GM18508 (cell line): ENCODE measurements around the gene TRPM2.

ENCODE experiments used
- ATAC-seq: cut with Tn5 transposase; IDR thresholded peaks from one replicate; pipeline ENCODE4 v1.9.1; 2021; ENCODE audit warnings: moderate number of reproducible peaks; ENCODE audit not compliant: insufficient read depth, unreplicated experiment

TRPM2 gene

DNA sequence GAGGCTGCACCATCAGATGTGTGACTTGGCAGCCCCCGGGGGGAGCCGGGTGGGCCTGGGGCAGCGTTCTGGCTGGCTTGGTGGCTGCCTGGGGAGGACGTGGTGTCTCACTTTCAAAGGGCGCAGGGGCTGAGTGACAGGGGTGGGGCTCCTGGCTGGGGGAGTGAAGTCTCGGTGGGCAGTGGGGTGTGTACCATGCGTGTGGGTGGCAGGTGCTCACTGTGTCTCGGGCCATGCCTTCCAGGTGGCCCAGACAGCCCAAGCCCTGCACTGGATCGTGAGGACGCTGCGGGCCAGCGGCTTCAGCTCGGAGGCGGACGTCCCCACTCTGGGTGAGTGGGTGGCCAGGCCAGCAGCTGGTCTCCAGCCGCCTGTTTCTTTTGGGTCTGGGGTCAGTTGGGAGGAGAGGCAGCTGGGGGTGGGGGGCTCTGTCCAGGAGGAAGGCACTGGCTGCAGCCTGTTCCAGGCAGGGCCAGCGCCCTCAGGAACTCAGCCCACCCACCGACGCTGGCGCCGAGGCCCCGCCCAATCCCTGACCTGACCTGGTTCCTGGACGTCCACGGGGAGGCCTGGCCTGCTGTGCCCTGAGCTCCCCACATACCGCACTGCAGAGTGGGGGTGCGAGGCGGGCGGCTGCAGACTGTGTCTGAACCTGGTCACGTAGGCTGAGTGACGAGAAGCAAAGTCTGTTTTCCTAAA lies 71.3 kb downstream of the TRPM2 start:
- ATAC-seq: no peak

DNA sequence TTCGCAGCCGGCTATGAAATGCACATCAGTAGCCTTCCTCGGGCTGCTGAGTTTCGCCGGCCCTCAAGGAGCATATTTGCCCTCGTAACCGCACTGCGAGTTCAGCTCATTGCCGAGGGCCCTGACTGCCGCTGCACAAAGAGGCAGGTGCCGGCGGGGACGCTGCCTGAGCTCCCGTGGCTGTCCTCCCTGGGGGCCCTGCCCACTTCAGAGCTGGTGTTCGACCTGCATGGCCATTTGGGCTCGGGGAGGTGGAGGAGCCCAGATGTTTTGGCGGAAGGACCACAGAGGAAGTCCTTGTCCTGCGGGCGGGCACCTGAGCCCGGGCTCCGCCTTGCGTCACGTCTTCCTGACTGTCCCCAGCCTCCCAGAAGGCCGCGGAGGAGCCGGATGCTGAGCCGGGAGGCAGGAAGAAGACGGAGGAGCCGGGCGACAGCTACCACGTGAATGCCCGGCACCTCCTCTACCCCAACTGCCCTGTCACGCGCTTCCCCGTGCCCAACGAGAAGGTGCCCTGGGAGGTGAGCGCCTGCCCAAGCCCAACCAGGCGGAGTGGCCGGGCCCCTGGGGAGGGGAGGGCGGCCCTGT lies 72.0 kb downstream of the TRPM2 start:
- ATAC-seq: no peak

DNA sequence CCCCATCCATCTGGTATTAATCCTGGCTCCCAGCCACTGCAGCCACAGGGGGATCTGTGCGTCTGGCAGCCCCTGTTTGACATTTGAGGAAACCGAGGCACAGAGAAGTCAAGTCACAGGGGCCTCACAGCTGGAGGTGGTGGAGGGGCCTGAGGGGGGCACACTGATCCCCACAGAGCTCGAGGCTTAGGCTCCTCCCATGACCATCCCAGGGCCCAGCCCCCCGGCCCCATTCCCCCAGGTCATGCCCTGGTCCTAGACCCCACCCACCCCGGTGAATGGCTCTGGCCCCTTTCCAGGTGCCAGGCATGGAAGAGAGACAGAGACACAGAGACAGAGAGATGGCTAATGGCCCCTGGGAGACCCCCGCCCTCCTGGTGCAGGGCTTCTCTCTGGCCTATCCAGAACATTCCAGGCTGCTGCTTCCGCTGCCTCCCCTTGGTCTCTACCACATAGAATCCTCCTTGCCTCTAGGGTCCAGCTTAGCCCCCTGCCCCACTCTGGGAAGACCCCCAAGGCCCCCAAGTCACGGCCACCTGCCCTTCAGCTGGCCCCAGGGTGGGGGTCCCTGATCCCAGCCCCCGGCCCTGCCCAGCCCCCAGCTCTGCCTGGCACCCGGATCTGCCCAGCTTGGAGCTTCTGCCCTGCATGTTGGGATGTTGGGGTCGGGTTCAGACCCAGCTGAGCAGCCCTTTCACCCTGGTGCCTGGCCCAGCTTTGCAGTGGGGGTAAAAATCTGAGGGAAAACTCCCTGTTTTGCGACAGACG lies 72.7 kb downstream of the TRPM2 start:
- no peak for ATAC-seq

DNA sequence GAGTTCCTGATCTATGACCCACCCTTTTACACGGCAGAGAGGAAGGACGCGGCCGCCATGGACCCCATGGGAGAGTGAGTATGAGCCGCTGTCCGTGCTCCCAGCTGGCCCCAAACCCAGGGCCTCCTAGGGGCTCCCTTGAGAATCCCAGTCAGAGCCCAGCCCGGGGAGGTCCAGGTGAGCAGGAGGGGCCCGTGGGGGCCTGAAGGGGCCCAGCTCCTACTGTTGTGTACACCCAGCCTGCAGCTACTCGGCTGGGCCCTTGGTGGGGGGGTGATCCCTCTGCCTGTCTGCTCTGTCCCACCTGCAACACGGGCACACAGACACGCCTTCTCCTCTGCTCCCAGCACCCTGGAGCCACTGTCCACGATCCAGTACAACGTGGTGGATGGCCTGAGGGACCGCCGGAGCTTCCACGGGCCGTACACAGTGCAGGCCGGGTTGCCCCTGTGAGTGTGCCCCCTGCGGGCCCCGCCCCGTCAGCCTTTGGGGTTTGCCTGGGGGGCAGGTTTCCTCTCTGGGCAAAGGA lies 73.3 kb downstream of the TRPM2 start:
- no peak for ATAC-seq

DNA sequence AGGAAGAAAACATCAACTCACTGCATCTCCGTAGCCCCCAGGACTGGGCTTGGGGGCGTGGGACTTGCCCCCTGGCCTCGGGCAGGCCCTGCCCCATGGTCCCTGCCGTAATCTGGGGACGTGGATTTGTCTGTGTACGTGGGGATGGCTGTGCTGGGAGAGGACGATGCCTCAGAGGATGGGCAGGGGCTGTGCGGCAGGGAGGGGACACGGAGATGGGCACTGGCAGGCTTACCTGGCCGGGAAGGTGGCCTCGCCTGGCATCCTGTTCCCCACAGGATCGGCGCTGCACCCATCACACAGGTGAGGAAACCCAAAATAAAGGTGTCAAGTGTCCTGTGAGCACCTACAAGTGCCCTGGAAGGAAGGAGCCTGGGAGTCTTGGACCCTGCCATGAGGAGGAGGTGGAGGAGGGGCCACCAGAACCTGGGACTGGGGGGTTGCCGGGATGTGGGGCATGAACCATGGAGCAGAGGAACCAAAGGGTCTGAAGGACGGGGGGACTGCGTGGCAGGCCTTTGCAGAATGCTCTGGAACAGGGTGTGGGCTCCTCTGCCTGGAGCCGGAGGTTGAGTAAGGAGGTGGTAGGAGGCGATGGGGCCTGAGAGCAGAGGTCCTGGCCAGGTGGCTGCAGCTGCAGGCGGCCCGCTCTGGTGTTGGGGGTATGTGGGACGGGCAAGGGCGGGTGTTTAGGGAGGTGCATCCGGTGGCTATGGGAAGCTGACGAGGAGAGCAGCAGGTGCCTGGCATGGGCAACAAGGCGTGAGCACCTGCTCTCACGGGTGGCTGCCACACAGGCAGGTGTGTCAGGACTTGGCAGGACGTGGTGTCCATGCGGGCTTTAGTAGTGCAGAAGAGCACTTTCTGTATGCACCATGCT lies 74.1 kb downstream of the TRPM2 start:
- ATAC-seq: no peak

DNA sequence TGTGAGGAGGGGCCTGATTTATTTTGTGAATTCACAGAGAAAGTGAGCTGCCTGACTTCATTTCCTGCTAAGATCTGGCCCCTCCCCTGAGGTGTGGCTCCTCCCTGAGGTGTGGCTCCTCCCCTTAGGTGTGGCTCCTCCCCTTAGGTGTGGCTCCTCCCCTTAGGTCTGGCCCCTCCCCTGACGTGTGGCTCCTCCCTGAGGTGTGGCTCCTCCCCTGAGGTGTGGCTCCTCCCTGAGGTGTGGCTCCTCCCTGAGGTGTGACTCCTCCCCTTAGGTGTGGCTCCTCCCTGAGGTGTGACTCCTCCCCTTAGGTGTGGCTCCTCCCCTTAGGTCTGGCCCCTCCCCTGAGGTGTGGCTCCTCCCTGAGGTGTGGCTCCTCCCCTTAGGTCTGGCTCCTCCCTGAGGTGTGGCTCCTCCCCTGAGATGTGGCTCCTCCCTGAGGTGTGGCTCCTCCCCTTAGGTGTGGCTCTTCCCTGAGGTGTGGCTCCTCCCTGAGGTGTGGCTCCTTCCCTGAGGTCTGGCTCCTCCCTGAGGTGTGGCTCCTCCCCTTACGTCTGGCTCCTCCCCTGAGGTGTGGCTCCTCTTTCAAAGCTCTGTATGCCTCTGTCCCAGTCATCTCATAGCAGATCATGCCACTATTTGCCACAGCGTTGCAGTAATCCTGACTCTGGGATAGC lies 75.0 kb downstream of the TRPM2 start:
- no peak for ATAC-seq

DNA sequence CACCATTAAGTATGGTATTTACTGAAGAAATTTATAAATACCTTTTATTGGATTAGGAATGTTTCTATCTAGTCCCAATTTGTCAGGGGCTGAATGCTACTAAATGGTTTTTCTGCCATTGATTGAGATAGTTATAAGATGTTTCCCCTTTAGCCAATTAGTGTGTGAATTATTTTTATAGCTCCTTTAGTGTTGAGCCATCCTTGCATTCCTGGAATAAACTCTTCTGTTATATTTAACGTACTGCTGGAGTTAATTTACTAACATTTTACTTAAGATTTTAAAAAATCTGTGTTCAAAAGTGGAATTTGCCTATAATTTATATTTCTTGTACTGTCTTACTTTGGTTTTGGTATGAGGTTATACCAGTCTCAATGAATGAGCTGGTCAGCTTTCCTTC lies 76.5 kb downstream of the TRPM2 start:
- no peak for ATAC-seq

DNA sequence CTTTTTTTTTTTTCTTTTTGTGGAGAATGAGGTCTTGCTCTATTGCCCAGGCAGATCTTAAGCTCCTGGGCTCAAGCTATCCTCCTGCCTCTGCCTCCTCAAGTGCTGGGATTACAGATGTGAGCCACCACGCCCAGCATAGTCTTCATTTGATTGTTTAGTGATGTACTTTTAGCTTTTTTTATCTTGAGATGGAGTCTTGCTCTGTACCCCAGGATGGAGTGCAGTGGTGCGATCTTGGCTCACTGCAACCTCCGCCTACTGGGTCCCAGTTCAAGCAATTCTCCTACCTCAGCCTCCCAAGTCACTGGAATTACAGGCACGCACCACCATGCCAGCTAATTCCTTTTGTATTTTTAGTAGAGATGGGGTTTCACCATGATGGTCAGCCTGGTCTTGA lies 77.9 kb downstream of the TRPM2 start:
- no peak for ATAC-seq

DNA sequence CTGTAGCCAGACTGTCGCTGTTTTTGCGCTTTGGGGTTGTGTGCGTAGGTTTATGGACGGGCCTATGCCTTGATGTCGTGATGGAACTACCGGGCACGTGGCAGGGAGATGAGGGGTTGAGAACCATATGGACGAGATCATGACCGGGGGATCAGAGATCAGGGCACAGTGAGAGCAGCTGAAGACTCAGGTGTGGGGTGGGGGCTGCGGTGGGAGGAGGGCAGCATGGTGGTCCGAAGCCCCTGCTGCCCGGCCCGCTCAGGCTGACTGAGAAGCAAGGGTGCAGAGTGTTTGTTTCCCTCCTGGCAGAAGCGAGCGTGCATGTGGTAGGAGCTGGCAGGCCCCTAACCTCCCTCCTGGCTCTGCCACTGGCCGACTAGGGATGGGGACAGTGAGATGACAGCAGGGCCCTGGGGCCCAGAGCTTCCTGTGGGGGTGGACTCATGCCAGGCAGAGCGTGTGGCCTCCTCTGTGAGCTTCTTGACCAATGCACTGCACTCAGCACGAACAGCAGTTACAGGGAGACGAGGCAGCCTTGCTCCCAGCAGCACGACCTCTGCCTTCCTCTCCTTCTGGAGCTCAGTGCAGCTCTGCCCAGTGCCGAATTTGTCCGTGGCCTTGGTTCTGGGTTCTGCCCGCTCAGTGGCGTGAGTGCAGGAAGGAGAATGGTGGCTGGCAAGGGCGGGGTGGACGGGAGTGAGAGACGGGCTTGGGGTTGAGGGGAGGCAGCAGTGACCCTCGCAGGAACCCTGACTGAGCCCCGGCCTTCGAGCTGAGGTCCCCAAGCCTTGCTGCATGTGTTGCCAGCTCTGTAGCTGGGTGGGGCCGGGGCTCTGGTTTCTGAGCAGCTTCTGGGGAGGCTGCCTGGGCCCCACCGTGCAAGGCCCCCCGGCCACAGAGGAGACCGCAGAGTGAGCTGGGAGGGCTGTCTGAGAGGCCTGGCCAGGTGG lies 79.7 kb downstream of the TRPM2 start:
- ATAC-seq: no peak

DNA sequence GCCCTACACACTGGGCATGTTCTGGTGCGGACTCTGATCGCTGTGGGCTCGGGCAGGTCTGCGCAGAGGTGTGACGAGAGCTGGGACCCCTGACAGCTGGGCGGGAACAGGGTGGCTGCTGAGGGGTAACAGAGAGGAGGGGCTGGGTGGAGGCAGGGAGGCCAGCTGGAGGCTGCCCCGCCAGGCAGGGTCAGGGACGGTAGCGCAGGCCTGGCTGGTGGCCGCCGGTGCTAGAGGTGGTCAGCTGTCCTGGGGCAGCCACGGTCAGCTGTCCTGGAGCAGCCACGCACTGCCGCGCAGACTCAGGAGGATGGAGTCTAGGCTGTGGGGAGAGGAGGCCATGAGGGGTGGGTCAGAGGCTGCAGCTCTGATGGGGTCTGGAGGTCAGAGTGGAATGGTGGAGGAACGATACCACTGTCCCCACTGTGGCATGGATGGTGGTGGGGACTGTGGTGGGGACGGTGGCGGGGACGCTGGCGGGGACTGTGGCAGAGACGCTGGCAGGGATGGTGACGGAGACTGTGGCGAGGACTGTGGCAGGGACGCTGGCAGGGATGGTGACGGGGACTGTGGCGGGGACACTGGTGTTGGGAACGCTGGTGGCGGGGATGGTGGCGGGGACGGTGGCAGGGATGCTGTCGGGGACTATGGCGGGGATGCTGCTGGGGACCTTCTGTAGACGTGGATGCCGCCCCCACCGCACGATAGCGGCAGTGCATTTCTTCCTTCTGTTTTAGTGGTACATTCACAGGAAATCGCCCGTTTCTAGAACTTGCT lies 80.6 kb downstream of the TRPM2 start:
- no peak for ATAC-seq

DNA sequence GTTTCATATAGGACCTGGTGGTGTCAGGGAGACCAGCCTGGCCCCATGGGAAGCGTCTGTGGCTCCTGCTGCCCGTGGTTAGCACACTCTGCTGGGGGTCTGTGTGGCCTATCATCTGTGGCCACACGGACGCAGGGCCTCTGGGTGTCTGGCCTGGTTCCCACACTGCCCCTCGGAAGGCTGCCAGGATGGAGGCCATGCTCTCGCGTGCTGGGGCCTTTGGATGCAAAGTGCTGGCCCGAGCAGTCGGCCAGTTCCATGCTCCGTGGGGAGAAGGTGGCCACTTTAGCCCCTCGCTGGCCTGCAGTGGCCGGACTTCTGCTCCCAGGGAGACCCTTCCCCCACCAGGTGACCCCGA lies 81.1 kb downstream of the TRPM2 start:
- ATAC-seq: no peak

DNA sequence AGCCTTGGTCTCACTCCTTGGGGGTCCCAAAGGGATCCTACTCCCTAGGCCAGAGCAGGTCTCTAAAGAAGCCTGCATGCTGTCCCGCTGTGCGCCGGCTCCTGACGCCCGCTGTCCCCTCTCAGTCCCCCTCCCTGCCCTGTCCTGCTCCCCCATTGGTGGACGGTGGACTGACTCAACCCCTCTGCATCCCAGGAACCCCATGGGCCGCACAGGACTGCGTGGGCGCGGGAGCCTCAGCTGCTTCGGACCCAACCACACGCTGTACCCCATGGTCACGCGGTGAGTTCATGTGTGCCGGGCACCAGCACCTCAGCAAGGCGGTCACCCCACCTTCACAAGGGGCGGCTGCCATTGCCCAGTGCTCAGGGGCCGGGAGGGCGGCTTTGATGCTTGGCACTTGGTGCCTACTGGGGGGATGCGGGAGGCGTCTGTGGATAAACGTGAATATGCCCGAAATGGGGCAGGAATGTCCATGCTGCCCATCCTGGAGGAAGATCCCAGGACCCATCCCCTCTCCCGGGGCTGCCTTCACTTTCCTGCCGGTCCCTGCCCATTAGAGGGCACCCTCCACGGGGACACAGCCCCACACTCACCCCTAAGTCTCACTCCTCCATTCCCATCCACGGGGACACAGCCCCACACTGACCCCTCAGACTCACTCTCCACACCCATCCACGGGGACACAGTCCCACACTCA lies 81.7 kb downstream of the TRPM2 start:
- ATAC-seq: no peak

DNA sequence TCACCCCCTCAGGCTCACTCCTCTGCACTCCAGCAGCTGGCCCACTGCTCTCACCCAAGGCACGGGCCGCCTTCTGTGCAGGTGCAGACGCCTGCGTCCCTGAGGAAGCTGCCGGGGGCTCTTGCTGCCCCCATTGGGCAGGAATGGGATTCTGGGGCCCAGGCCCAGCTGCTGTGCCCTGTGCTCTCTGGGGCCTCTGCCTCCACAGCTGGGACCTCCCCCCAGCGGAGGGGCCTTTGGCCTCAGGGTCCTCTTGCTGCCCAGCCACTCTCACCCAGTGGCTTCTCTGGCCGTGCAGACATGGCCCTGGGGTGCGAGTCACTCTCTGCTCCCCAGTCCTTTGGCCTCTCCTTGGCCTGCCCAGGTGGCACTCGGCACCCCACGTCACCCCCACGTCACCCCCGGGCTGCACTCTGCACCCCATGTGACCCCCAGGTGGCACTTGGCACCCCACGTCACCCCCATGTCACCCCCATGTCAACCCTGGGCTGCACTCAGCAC lies 82.7 kb downstream of the TRPM2 start:
- no peak for ATAC-seq

DNA sequence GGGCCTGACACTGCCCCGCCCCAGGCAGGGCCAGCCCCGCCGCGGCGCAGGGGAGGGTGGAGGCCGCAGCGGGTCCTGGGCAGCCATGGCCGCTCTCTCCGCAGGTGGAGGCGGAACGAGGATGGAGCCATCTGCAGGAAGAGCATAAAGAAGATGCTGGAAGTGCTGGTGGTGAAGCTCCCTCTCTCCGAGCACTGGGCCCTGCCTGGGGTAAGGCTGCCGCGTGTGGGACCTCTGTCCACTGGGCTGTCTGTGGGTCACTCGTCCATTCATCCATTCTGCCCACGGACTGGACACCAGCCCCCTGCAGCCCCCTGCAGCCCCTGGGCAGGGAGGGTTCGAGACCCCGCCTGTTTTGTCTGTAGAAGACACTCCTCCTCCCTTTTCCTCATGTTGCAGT lies 83.5 kb downstream of the TRPM2 start:
- ATAC-seq: no peak

DNA sequence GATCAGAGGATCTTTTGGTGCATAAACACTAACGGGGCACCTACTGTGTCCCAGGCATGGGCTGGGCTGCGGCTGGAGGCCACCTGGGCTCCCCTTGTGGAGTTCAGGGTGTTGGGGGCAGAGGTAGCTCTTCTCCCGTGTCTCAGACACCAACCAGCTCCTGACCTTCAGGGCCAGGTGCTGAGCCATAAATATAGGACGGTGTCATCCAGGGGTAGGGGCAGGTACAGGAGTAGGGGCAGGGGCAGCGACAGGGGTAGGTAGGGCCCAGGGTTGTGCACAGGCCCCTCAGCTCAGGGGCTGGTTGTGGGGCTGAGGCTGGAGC lies 83.9 kb downstream of the TRPM2 start:
- ATAC-seq: no peak

DNA sequence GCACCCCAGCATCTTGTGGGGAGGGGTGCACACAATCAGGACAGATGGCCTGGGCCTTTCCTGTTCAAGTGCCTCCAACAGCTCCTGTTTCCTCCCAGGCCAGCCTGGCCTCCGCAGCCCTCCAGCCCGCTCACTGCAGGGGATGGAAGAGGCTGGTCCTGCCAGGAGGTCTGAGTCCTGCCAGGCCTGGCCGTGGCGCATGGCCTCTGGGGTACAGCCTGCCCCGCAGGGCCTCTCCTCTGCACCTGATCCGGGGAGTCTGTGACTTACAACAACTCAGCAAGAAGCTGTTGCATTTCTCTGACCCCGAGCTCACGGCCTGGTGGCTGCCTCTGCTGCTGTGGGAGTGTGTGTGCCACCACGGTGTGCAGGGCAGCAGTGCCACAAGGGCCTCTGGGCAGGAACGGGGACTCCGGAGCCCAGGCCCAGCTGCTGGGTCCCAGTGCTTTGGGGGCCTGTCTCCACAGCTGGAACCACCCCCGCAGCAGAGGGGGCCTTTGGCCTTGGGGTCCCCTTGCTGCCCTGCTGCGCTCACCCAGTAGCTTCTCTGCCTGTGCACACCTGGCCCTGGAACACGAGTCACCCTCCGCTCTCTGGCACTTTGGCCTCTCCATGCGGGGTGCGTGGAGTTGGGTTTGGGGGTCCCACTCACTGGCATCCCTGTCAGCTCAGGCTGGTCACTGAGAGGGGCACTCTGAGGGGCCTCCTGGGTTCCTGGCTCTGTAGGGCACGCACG lies 84.4 kb downstream of the TRPM2 start:
- no peak for ATAC-seq
